GM12864 (cell line): ENCODE measurements around the gene COL26A1.

ENCODE experiments used
- DNase-seq: peaks from one replicate; pipeline ENCODE4 v3.0.0-alpha.2; 2011; ENCODE audit warnings: low read depth
- H3K4me3 ChIP-seq: 2 replicates; pipeline ENCODE4 v1.5.1; 2011; ENCODE audit warnings: mild to moderate bottlenecking, low read depth, low read length, control low read depth
- TF ChIP-seq, protein P1 (sequence below): IDR thresholded peaks from 2 replicates; pipeline ENCODE4 v1.5.1; 2011; ENCODE audit warnings: low read depth, mild to moderate bottlenecking, moderate library complexity, low read length, control low read depth, inconsistent platforms; ENCODE audit errors: missing control alignments

The COL26A1 gene

DNA sequence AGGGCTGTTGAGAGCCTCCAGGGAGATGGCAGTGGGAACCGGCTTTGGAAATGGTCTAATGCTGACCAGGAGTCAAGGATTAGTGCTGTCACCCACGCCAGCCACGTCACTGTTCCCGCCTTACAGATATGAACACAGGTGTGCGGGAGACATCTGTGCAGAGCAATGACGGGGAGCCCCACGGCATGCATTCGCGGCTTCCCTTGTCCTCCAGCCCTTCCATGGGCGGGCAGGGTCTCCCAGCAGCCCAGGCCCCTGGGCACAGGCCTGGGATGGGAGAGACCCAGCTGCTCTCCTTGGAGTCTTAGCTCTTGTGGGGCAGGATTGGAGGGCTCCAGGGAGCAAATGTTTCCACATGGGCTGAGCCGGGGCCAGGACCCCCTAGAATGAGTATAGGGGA, 172.2 kb downstream of the COL26A1 start:
- DNase-seq: no peak
- TF ChIP-seq, protein P1, sequence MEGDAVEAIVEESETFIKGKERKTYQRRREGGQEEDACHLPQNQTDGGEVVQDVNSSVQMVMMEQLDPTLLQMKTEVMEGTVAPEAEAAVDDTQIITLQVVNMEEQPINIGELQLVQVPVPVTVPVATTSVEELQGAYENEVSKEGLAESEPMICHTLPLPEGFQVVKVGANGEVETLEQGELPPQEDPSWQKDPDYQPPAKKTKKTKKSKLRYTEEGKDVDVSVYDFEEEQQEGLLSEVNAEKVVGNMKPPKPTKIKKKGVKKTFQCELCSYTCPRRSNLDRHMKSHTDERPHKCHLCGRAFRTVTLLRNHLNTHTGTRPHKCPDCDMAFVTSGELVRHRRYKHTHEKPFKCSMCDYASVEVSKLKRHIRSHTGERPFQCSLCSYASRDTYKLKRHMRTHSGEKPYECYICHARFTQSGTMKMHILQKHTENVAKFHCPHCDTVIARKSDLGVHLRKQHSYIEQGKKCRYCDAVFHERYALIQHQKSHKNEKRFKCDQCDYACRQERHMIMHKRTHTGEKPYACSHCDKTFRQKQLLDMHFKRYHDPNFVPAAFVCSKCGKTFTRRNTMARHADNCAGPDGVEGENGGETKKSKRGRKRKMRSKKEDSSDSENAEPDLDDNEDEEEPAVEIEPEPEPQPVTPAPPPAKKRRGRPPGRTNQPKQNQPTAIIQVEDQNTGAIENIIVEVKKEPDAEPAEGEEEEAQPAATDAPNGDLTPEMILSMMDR: no peak
- H3K4me3 ChIP-seq: no peak overlapping the region

DNA sequence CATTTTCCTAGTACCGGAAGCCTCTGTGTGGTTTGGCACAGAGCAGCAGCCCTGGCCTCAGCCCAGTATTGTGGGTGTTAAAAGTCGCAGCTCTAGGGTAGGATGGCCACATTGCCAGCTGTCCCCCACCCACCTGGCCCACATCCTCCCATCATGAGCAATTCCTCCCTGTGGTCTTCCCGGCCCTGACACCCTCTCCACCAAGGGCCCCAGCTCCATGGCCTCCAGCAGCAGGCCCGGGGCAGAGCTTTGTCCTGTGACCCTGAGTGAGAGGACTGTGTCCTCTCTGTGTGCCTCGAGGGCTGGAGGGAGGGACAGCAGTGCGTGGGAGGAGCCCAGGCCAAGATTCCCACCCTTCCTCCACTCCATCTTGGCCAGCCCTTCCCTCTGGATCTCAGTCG, 172.7 kb downstream of the COL26A1 start:
- DNase-seq: no peak
- no peak overlapping the region for H3K4me3 ChIP-seq
- TF ChIP-seq, protein P1: no peak

- TF ChIP-seq, protein P1: no peak
- no peak for DNase-seq
Observed at GRCh38 chr7:101536232-101536631, 173.6 kb downstream of the COL26A1 start.

DNA sequence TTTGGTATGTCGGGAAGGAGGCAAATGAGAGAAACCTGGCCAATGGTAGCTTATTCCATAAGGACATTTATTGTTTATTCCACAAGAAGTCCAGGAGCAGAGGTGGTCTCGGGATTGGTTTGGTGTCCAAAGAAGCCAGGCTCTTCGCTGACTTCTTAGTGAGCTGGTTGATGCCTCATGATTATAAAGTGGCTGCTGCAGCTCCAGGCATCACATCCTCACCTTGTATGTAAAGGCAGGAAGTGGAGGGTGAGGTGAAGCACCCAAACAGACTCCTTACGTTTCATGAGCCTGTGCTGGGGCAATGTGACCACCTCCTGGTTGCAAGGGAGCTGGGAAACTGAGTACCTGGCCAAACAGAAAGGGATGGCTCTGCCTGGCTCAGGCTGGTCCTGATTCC, 174.0 kb downstream of the COL26A1 start:
- DNase-seq: no peak
- TF ChIP-seq, protein P1: no peak

More at GRCh38 chr7:101536232-101536631, 173.6 kb downstream of the COL26A1 start:
- H3K4me3 ChIP-seq: no peak overlapping the region

DNA sequence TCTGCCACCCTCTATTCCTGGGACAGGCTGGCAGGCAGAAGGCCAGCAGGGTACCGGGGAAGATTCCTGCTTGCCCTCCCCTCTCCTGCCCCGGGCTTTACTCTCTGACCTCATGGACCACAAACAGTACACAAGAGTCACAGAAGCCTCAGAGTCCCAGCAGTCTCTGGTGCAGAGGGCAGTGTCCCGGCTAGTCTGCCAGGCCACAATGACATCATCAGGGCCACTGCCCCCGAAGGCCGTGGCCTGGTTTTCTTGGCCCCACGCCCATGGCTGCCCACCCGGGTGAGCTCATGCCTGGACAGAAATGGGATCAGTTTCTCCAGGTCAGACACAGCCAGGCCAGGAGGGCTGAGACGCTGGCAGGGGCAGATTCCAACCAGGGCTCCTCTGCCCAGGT, 174.5 kb downstream of the COL26A1 start:
- H3K4me3 ChIP-seq: no peak overlapping the region
- DNase-seq: no peak
- TF ChIP-seq, protein P1: no peak

More for the DNA sequence above, 174.0 kb downstream of the COL26A1 start:
- H3K4me3 ChIP-seq: no peak overlapping the region

- TF ChIP-seq, protein P1: no peak
- no peak for DNase-seq
- H3K4me3 ChIP-seq: no peak overlapping the region
Observed at GRCh38 chr7:101537935-101538595, 175.4 kb downstream of the COL26A1 start.
